Eye (tissue), 1 donor: ENCODE measurements around the gene C1orf105.
"Not testable (repeated sequence)": the region's sequence is repeated elsewhere in the genome, so short reads cannot be mapped to it uniquely, and the experiment has no call there.

Experiments
- DNase-seq: peaks from one replicate; pipeline ENCODE4 v3.0.0-alpha.2; 2015

C1orf105 gene

GRCh38 chr1:172420385-172420784 lies at the start of gene C1orf105:
Gene C1orf105, plus strand, starts transcription at chr1:172420685. Its CDS starts 201 bp downstream, at chr1:172420886.
- no peak for DNase-seq

GRCh38 chr1:172371646-172372045 lies 48.8 kb upstream of the C1orf105 start:
- DNase-seq: not testable (repeated sequence)

- DNase-seq: no peak
Observed at GRCh38 chr1:172373864-172374263, 46.6 kb upstream of the C1orf105 start.

GRCh38 chr1:172375211-172375631 lies 45.3 kb upstream of the C1orf105 start:
- no peak for DNase-seq

GRCh38 chr1:172376431-172376830 lies 44.1 kb upstream of the C1orf105 start:
- no peak for DNase-seq

- DNase-seq: no peak
Observed at GRCh38 chr1:172377565-172377964, 42.9 kb upstream of the C1orf105 start.

- DNase-seq: no peak
Observed at GRCh38 chr1:172378109-172378760, 42.2 kb upstream of the C1orf105 start.

GRCh38 chr1:172380441-172381244 lies 39.8 kb upstream of the C1orf105 start:
- no peak for DNase-seq

- DNase-seq: peak; percentile 61
Observed at GRCh38 chr1:172381946-172382345, 38.5 kb upstream of the C1orf105 start.

GRCh38 chr1:172382406-172382805 lies 38.1 kb upstream of the C1orf105 start:
- DNase-seq: no peak

- DNase-seq: peak; percentile 52
Observed at GRCh38 chr1:172382990-172383389, 37.5 kb upstream of the C1orf105 start.

- peak; percentile 72 for DNase-seq
Observed at GRCh38 chr1:172383536-172383935, 36.9 kb upstream of the C1orf105 start.

- DNase-seq: no peak
Observed at GRCh38 chr1:172384656-172385055, 35.8 kb upstream of the C1orf105 start.

- DNase-seq: no peak
Observed at GRCh38 chr1:172386046-172386445, 34.4 kb upstream of the C1orf105 start.

- no peak for DNase-seq
Observed at GRCh38 chr1:172388490-172388889, 32.0 kb upstream of the C1orf105 start.

GRCh38 chr1:172390301-172390682 lies 30.2 kb upstream of the C1orf105 start:
- no peak for DNase-seq

GRCh38 chr1:172390683-172391551 lies 29.6 kb upstream of the C1orf105 start:
- DNase-seq: peak; percentile 51

GRCh38 chr1:172391976-172392375 lies 28.5 kb upstream of the C1orf105 start:
- DNase-seq: no peak

- no peak for DNase-seq
Observed at GRCh38 chr1:172393354-172393753, 27.1 kb upstream of the C1orf105 start.

GRCh38 chr1:172394141-172394751 lies 26.2 kb upstream of the C1orf105 start:
- no peak for DNase-seq

- no peak for DNase-seq
Observed at GRCh38 chr1:172394811-172395210, 25.7 kb upstream of the C1orf105 start.

- DNase-seq: no peak
Observed at GRCh38 chr1:172395576-172395975, 24.9 kb upstream of the C1orf105 start.

GRCh38 chr1:172397221-172397620 lies 23.3 kb upstream of the C1orf105 start:
- no peak for DNase-seq
